CD4-positive, alpha-beta T cell treated with Interleukin-4 for 1 hour (primary cell): ENCODE results near the gene CFAP100.

Experiments used
- DNase-seq, 2 donors: peaks; one replicate each; pipeline ENCODE4 v3.0.0-alpha.2; 2020 to 2022

The CFAP100 gene

DNA sequence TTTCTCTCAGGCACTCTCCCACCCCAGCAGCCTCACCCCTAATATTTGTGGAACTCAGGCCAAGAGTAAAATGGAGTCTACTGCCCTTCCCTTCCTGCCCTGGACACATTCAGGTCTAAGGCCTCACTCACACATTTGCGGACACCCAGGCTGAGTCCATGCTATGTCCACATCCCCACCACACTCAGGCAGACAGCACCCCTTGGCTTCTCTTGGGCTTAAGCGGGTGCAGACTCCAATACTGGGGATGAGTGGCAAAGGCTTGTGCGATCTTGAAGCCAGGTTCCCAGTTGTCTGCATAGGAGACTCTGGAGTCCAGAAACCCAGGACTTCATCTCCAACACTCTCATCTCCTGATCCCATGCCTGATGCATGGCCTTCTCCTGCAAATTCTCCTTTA, 17.5 kb upstream of the CFAP100 start:
- DNase-seq, result no peak

DNA sequence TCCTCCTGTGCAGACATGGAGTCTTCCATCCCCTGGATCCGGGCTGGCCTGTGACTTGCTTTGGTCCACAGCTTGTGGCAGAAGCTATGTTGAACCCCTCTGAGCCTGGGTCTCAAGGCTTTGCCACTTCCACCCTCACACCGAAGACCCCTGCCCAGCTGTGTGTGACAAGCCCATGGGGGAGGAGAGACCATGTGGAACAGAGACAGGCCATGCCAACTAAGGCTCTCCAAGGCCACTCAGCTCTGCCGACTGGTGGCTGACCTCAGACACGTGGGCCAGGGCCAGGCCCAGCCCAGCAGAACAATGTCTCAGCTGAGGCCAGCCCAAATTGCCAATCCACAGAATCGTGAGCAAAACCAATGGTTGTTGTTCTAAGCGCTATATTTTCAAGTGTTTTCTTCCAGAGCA, 16.4 kb upstream of the CFAP100 start:
- DNase-seq, result no peak

DNA sequence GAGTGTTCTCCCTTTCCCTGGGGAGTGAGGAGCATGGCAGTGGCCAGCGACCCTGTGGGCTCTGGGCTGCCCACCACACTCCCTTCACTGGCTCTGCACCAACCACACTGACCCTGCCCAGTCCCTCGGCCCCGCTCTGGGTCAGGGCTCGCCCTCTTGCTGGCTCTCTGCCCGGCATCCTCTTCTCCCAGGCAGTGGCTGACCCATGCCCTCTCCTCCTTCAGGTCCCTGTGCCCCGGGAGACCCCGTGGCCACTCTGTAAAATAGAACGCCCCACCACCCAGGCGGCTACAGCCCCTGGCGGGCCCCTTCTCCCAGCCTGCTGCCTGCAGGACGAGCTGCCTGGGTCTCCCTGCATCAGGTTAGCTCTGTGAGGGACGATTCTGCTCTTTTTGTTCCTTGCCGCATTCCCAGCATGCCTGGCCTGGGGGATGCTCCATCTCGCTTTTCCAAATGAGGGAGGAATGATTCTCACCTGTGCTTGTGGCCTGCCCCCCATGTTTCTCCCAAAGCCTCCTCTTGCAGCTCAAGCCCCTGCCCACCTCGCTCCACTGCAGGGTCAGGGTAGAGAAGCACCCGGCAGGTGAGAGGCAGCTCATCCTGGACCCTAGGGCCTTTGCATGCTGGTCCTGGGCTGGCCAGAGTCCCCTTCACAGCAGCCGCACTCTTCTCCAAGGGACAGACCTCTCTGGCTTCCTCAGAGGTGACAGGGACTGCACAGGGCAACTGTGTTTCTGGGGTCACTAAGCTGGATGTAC, 14.5 kb upstream of the CFAP100 start:
- DNase-seq, result no peak

DNA sequence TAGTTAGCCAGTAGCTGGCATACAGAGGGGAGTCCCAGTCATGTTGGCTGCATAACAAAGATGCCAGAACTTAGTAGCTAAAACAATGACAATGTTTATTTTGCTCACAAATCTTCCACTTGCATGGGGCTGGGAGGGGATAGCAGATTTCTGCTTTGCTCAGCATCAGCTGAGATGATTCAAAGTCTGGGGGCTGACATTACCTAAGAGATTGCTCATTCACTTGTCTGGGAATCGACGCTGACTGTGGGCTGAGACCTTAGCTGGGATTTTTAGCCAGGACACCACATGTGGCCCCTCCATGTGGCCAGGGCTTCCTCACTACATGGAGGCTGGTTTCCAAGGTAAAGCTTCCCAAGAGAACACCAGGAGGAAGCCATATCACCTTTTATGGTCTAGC, 12.7 kb upstream of the CFAP100 start:
- no peak for DNase-seq

DNA sequence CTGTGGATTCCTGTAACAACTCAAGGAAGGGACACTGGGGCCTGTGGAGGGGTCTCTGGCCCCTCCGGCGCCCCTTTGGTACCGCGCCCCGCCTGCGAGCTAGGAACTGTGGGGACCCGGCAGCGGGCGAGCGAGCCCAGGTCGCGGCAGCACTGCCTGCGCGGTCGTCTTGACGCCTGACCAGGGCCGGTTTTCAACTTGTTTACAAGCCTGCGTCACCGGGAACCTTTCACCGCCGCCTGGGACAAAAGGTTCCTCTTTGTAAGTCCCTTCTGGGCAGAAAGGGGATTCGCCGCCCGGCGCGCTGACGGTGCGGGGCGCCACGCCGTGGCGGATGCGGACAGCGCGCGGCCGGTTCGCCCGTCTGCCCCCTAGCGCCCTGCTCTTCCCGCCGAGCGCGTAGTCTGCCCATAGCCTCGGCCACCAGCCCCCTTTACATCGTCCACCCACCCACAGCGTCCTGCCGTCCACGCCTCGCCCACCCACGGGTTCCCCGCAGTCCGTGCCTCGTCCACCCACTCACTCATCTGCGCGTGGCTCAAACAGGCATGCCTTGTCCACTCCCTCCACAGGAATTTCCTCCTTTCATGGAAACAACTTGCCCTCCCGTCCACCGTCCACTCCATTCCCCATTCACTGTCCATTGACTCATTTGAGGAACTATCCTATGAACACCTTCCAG, 5.5 kb upstream of the CFAP100 start:
- DNase-seq, result peak; percentile 21 to 74

DNA sequence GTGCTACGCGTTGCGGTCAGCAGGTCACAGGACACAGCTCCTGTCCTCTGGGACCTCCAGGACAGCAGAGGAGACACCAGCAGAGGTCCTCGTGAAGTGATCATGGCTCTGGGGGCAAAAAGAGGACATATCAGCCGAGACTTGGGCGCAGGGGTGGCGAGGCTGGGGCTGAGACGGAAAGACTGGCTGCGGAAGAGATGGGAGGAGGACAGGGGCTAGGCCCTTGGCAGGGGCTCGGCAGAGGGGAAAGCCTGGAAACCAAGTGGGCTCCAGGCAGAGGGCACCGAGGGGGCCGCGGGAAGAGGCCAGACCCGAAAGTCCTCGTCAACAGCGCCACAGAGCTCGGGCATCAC, 4.9 kb upstream of the CFAP100 start:
- no peak for DNase-seq

DNA sequence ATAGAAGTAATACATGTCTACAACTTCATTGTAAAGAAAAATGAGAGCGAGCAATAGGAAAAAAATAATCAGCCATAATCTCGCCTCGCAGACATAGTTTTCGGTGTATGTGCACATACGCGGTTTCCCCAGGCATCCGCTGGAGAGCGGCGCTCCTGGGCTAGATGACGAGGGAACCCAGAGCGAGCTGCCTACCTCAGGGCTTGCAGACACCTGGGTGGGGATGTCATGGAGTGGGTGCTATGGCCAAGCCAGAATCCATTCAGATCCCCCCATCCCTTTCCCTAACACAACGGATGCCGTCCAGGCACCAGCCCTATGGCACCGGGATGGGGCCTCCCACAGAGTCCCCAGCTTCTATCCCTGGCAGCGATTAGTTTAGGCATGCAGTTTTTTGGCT, 4.5 kb upstream of the CFAP100 start:
- DNase-seq, result peak in 1 of 2 donors; percentile 7

DNA sequence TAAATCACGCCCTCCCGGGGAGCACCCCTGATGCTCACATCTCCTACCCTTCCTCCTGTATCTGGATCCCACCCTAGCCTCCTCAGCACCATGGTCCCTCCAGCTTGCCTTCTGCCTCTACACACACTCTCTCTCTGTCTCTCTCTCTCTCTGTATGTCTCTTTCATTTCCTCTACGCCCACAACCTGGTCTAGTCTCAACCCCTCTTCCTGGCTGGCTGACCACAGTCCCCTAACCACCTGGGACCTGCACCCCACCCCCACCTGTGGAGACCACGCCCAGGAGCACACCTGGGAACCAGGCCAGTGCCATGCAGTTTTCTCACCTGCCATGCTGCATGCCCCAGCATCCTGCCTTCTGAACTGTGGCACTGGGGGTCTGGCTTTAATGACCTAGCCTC, 4.0 kb upstream of the CFAP100 start:
- DNase-seq, result no peak

DNA sequence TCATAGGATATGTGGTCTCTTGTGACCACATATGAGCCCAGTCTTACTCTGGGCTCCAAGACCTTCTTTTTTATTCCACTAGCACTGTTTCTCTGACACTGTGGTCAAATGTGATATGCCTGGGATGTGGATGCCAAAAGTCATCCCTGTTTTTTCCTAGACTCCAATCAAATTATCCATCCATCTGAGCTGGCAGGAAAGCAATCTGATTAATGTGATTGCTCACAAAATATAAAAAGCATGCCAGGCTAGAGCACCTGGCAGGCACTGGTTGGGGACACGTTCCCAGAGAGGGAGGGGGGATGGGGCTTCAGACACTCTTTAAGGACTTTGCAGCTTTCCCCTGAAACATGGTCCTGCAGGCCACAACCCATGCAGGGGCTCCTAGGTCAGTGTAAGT, 3.1 kb upstream of the CFAP100 start:
- DNase-seq, result no peak

DNA sequence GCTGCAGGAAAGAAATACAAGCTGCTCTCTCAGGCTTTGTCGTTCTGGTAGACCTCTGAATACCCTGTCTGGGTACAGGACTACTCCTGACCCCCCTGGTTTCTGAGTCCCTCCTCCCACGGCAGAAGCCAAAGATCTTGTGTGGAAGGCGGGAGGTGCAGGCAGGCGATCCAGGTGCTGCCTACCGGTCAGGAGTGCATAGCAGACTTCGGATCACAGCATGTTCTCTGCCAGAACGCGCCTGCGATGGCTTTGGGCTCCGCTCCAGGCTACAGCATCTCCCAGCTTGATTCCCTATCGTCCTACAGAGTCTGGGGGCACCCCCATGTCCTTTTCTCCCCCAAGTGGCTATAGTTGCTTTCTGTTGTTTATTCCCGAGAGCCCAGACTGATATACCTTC, 2.5 kb upstream of the CFAP100 start:
- peak in 1 of 2 donors; percentile 8 for DNase-seq

DNA sequence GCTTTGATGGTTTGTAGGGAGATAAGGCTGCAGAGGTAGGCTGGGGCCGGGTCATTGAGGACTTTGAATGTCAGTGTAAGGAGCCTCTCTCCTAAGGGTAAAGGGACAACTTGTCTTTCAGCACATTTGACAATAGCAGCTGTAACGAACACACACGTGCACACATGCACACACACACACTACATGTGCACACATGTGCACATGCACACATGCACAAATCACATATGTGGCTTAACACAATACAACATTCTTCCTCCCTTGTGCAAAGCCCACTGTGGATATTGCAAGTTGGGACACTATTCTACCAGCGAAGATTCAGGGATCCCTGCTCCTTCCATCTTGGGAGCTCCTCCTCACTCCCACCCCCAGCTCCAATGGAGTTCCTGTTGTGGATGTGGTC, 1.1 kb upstream of the CFAP100 start:
- no peak for DNase-seq

DNA sequence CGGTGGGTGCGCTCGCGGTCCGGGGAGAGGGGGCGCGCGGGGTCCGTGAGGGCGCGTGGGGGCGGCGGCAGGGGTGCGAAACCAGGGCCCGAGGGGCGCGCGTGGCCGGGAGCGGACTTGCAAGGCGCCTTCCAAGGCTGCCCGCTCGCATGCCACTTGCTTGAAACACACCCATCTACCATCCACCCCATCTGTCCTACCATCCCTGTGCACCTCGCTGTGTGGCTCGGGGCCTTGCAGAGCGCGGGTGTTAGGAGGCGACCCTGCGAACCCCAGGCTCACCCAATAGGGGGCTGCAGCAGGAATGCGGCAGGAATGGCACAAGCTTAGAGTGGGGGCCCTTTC, 240 bp downstream of the CFAP100 start:
- DNase-seq, result no peak

DNA sequence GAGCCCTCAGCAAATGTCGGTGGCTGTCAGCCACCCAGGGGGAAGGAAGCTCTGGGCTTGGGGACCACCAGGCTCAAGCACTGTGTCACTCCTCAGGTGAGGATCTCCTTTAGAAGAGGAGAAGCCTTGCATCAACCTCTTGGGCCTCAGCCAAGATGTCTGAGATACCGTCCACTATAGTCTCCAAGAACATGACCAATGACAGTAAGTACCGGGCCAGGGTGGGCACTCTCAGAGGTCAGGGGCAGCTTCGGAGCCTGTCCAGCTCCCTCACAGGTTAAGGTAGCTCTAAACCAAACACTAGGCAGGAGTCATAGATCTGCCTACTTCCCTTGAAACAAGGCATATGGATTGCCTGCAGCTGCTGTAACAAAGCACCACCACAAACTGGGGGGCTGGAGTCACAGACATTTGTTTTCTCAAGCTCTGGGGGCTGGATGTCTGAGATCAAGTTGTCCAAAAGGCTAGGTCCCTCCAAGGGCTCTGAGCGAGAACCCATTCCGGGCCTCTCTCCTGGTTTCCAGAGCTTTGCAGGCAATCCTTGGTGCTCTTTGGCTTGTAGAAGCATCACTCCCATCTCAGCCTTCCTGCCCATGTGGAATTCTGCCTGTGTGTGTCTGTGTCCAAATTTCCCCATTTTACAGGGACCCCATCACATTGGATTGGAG, 1.3 kb downstream of the CFAP100 start:
- no peak for DNase-seq

DNA sequence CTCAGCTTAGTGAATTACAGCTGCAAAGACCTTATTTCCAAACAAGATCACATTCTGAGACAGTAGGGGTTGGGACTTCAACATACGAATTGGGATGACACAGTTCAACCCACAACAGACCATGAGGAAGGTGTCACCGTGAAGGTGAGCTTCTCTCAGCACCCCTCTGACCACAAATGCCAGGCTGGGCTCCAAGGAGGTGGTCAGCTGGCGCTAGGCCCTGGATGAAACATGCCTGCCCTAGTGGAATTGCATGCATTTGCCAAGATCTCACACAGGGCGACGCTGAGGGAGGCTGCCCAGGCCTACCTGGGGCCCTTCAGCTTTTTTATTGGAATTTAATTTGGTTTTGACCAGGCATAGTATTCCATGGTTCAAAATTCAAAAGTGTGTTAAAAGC, 1.8 kb downstream of the CFAP100 start:
- no peak for DNase-seq

DNA sequence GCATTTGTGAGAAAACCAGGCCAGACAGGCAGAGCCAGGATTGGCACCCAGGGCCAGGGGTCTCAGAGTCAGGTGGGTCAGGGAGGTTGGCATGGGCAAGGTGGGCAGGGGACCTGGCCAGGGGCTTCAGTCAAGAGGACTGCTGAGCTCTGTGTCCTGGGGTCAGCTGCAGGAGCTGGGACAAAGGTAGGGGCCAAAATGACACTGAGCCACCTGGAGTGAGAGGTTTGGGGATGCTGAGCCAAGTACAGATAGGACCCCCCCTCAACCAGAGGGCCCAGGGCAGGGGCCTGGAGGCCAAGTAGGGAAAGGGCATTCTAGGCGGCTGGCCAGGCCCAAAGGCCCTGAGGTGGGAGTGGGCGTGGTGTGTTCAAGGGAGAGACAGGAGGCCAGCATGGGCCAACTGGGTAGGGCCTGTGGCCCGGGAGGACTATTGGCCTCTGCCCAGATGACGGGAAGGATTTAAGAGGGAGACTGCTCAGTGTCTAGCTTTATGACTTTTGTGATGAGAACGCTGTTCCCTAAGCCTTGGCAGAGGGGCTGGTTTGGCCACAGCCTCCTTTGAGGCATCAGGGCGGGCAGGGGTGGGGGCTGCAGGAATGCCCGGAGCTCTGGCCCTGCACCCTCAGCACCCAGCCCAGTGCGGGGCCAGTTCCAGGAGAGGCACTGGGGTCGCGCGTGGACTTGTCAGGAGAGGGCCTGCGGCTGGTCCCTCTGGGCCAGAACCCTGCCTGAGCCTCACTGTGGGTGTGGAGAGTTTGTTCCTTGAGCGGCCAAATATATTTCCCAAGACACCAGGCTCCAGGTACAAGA, 3.1 kb downstream of the CFAP100 start:
- no peak for DNase-seq

DNA sequence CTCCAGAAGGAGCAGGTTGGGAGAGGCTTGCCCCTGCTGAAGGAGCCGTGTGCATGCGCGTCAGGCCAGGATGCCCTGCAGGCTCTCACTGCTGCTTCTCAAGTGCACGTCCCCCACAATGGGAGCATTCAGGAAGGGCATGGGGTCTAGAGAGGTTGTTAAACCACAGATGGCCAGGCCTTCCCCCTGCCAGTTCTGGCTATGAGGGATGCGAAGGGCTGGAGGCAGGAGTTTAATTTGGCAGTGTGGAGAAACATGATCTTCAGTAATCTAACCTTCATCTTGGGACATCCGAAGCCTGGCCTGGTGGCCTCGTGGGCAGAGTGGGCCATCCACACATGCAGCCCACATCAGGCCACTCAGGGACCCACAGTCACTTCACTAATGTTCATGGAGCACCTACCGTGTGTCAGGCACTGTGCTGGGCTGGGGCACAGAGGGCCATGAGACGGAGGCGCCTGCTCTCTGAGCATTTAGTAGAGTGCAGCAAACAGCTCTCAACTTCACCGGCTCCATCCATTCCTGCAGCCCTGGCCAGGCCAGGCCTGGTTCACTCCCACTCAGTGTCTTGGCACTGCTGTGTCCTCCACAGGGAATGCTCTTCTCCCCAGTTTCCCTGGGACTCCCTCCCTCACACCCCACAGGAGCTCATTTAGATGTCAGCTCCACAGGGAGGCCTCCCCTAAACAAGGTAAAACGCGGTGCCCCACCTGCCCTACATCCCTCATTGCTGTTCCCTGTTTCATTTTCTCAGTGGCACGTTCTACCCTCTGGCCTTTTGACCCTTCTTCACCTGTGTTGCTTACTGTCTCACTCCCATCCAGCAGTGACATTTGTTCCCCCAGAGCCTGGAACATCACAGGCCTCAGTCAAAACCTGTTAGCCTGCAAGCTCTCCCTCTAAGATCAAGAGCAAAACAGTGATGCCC, 4.0 kb downstream of the CFAP100 start:
- no peak for DNase-seq

DNA sequence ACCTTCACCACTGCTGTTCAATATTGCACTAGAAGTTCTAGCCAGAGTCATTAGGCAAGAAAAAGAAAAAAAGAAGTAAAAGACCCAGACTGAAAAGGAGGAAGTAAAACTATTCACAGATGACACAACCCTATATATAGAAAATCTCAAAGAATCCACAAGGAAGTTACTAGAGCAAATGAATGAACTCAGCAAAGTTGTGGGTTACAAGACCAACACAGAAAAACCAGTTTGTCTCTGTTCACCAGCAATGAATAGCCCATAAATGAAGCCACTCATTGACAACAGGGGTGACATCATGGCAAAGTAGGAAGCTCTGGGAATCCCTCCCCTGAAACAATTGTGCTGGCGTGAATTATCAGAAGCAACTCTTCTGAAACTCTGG, 4.6 kb downstream of the CFAP100 start:
- no peak for DNase-seq

DNA sequence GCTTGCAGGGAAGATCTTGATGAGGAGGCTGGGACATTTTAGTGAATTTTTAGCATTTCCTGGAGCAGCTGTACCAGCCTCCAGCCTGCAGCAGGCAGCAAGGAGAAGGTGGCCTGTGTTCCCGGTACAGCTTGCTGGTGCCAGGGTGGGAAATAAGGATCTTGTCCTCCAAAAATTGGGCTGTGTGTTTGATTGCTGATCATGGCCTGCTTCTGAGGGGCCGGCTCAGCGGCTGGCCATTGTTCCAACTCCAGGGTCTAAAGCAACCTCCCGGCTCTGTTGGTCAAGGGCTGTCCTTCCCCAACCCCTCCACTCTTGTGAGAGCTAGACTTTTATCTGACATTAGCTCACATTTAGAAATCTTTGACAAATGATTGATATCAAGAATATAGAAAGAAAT, 5.0 kb downstream of the CFAP100 start:
- no peak for DNase-seq

DNA sequence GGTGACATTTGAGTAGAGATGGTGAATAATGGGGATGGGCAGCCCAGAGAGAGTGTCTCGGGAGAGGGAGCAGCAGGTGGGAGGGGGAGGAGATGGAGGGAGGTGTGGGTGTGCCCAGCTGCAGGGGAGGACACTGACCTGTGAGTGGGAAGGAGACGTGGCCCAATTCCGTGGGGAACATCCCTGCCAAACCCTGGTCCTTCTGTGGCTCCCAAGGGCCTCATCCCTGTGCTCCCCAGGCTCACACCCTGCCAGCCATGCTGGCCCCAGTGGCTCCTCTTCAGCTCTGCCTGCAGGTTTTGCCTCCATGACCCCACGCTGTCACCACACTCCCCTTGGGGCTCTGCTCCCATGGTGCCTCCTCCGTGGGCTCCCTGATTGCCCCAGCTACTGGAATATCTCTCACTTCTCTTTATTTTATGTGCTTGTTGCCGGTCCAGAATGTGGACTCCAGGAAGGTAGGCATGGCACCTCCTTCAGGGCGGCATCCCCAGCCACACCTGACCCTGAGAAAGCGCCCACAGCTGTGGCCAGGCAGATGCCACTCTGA, 7.0 kb downstream of the CFAP100 start:
- DNase-seq, result no peak

DNA sequence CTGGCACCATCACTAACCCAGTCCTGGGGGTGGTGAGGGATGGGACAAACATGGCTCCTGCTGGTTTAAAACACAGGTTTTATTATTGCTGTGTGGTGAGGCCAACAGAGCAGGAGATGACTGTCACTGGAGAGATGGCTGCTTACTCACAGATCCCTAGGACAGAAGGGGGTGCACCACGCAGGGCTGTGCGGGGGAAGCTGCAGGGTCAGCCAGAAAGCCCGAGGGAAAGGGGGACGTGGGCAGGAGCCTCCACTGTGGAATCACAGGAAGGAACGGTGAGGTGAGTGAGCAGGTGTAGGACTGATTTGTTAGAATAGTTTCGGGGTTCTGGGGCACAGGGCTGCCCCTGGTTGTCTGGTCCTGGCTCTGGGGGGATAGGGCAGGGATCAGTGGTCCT, 7.5 kb downstream of the CFAP100 start:
- DNase-seq, result no peak

DNA sequence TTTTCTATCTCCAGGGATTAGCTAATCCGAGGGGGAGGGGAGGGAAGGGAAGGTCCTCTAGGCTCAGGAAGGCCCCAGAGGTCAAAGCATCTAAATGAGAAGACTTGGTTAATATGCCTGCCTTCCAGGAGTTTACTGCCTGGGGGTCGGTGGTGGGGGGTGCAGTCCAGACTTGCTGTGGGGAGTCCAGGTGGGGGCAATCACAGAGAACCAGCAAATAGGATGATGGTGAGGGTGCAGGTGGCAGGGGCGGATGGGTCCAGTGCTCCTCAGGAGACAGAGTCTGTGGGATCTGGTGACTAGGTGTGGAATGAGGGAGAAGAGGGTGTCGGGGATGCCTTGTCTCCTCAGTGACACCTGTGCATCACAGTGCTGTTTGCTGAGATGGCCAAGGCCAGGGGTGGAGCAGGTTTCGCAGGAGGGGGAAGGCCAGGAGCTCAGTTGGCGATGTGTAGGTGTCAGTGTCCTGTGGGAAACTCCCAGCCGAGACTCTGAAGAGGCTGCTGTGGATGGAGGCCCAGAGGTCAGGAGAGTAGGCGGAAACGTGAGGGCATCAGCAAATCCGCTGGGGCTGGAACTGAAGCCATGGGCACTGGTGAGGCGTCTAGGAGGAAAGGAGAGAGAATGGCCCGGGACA, 8.1 kb downstream of the CFAP100 start:
- DNase-seq, result no peak
